GM12878 (cell line): ENCODE data around the gene ASB10. TPM values are rescaled to one million over a fixed set of nuclear protein-coding genes. Genes with fewer than 3 reads are reported as not detected.

Experiments used
- ATAC-seq: fragments of 200-7000 bp; cut with Tn5 transposase; 3 replicates; pipeline ENCODE4 v1.9.1; 2020; ENCODE audit warnings: mild to moderate bottlenecking, moderate library complexity
- BruUV-seq: library from RNA; stranded (reverse); fragments of 400-500 nt; replicated peaks from 2 replicates; lab custom pipeline; 2021; lab: Mats Ljungman, UMichigan
- CTCF ChIA-PET: fragments of 300-600 bp; sonication (Branson Sonifier 250); formaldehyde crosslinking; extraction: SDS; loops from one replicate; lab custom pipeline; 2021; ENCODE audit warnings: inconsistent platforms; lab: Yijun Ruan, JAX
- POLR2A ChIA-PET: fragments of 350-600 bp; formaldehyde crosslinking; extraction: SDS; loops from one replicate; lab custom pipeline; 2021; ENCODE audit warnings: inconsistent platforms; lab: Charles Lee
- RAD21 ChIA-PET: fragments of 300-600 bp; sonication (Branson Sonifier 250); formaldehyde crosslinking; loops from one replicate; lab custom pipeline; 2023; ENCODE audit warnings: antibody characterized with exemption; ENCODE audit not compliant: unreplicated experiment; lab: Charles Lee
- SMC1A ChIA-PET: fragments of 300-600 bp; sonication (Branson Sonifier 250); formaldehyde crosslinking; loops from one replicate; lab custom pipeline; 2023; ENCODE audit not compliant: unreplicated experiment, uncharacterized antibody; lab: Charles Lee
- DNase-seq: peaks from one replicate; pipeline ENCODE4 v3.0.0-alpha.2; 2011; ENCODE audit warnings: low read depth, low spot score
- FAIRE-seq: peaks from 3 replicates; lab custom pipeline; 2011; peaks lifted over from hg19 to GRCh38; lab: Jason Lieb, UNC
- H2AFZ ChIP-seq: 2 replicates; pipeline ENCODE4 v1.6.0; 2011; ENCODE audit warnings: low read depth, low read length, control low read depth; ENCODE audit not compliant: control insufficient read depth
- H3K27ac ChIP-seq: 2 replicates; pipeline ENCODE4 v1.5.1; 2011; ENCODE audit warnings: control low read depth; ENCODE audit not compliant: control insufficient read depth, insufficient read depth
- H3K27me3 ChIP-seq, 2 experiments: replicated peaks in 1 of 2; 2 replicates each; pipeline versions ENCODE4 v1.6.0 to v1.6.1; 2011; ENCODE audit warnings: low read length in 1 of 2; ENCODE audit not compliant: control insufficient read depth in 2 of 2, insufficient read depth in 2 of 2
- H3K36me3 ChIP-seq, 2 experiments: 2 replicates each; pipeline ENCODE4 v1.5.1; 2011; ENCODE audit warnings: low read length in 1 of 2; ENCODE audit not compliant: control insufficient read depth in 2 of 2, insufficient read depth in 2 of 2
- H3K4me1 ChIP-seq: 2 replicates; pipeline ENCODE4 v1.6.1; 2011; ENCODE audit warnings: mild to moderate bottlenecking, low read length, moderate library complexity, mixed read lengths; ENCODE audit not compliant: control insufficient read depth, insufficient read depth
- H3K4me2 ChIP-seq: 2 replicates; pipeline ENCODE4 v1.6.0; 2011; ENCODE audit warnings: control low read depth; ENCODE audit not compliant: control insufficient read depth, insufficient read depth
- H3K4me3 ChIP-seq: fragments of 200-600 bp; sonication (generic); 2 replicates; pipeline ENCODE4 v1.5.1; 2016
- H3K79me2 ChIP-seq: 2 replicates; pipeline ENCODE4 v1.6.0; 2011; ENCODE audit warnings: low read length; ENCODE audit not compliant: control insufficient read depth, insufficient read depth
- H3K9ac ChIP-seq: 2 replicates; pipeline ENCODE4 v1.8.0; 2011; ENCODE audit warnings: low read length, control low read depth, mixed read lengths; ENCODE audit not compliant: control insufficient read depth, insufficient read depth
- H3K9me3 ChIP-seq: replicated peaks from 3 replicates; pipeline ENCODE4 v1.5.1; 2011; ENCODE audit warnings: mild to moderate bottlenecking, low read length; ENCODE audit not compliant: control insufficient read depth, insufficient read depth
- H4K20me1 ChIP-seq: 2 replicates; pipeline ENCODE4 v1.6.0; 2011; ENCODE audit not compliant: control insufficient read depth, insufficient read depth
- BCLAF1 ChIP-seq: fragments of 450-650 bp; IDR thresholded peaks from 2 replicates; pipeline ENCODE4 v1.6.1; 2017; ENCODE audit warnings: antibody characterized with exemption, mild to moderate bottlenecking, moderate library complexity
- CBFB ChIP-seq: IDR thresholded peaks from 2 replicates; pipeline ENCODE4 v1.6.1; 2016; ENCODE audit warnings: antibody characterized with exemption, low read depth
- EED ChIP-seq: sonication (generic); IDR thresholded peaks from 2 replicates; pipeline ENCODE4 v1.6.1; 2016; ENCODE audit warnings: antibody characterized with exemption, low read depth
- ESRRA ChIP-seq: IDR thresholded peaks from 2 replicates; pipeline ENCODE4 v1.6.1; 2012; ENCODE audit warnings: mild to moderate bottlenecking, low read length, improper control_type of control experiment
- KAT2A ChIP-seq: conservative IDR thresholded peaks from 2 replicates; pipeline ENCODE4 v1.6.1; 2011; ENCODE audit warnings: low read depth, low read length; ENCODE audit not compliant: control insufficient read depth
- MLLT1 ChIP-seq: fragments of 450-650 bp; IDR thresholded peaks from 2 replicates; pipeline ENCODE4 v1.6.1; 2016; ENCODE audit warnings: mild to moderate bottlenecking
- NR2C2 ChIP-seq: IDR thresholded peaks from 2 replicates; pipeline ENCODE4 v1.6.1; 2011; ENCODE audit warnings: borderline replicate concordance, low read depth; ENCODE audit not compliant: control insufficient read depth, insufficient read length
- POLR2A ChIP-seq: IDR thresholded peaks from 2 replicates; pipeline ENCODE4 v1.6.1; 2011; ENCODE audit warnings: low read depth, mild to moderate bottlenecking, low read length
- PRDM15 ChIP-seq: fragments of 450-650 bp; formaldehyde crosslinking; IDR thresholded peaks from 2 replicates; pipeline ENCODE4 v1.4.0; 2020; ENCODE audit warnings: mild to moderate bottlenecking, moderate library complexity
- RELA ChIP-seq: fragments of 450-650 bp; IDR thresholded peaks from 2 replicates; pipeline ENCODE4 v1.8.0; 2014; ENCODE audit warnings: borderline replicate concordance; ENCODE audit not compliant: partially characterized antibody
- SREBF1 ChIP-seq: IDR thresholded peaks from 2 replicates; pipeline ENCODE4 v1.6.1; 2012; ENCODE audit warnings: mild to moderate bottlenecking, low read length
- ZBTB11 ChIP-seq: fragments of 450-650 bp; formaldehyde crosslinking; IDR thresholded peaks from 2 replicates; pipeline ENCODE4 v1.5.0; 2022; ENCODE audit warnings: mild to moderate bottlenecking, missing genetic modification characterization
- ZNF274 ChIP-seq: IDR thresholded peaks from one replicate; pipeline ENCODE4 v1.8.0; 2011; ENCODE audit not compliant: insufficient read length, insufficient read depth
- WGBS: methylation state at CpG from one replicate; pipeline ENCODE4 v1.1.6; 2016; ENCODE audit warnings: low lambda C conversion rate; ENCODE audit not compliant: insufficient replicate concordance, insufficient coverage; ENCODE audit errors: missing lambda C conversion rate; 5-methylcytosine and 5-hydroxymethylcytosine counted together
- in situ Hi-C: fragments of 300-500 bp; cut with MboI; formaldehyde crosslinking; loops from 9 replicates; pipeline ENCODE4 v1.14.3; 2018; ENCODE audit warnings: mixed read lengths
- intact Hi-C: fragments of 100-400 bp; cut with micrococcal nuclease; formaldehyde crosslinking; loops from one replicate; pipeline ENCODE4 v1.14.2; 2022; ENCODE audit not compliant: unreplicated experiment
- polyA plus RNA-seq, 11 experiments: library from polyadenylated mRNA; depleted of rRNA in 4 of 11; unstranded in 6 of 11; stranded (reverse) in 5 of 11; fragments of >200 nt; fragmentation: Nextera tagmentation in 4 of 11; fragmentation: Illumina TruSeq in 1 of 11; extraction: Ambion mirVana in 4 of 11; extraction: Trizol in 1 of 11; gene quantifications; 1 replicate in 1 of 11; 2 replicates in 10 of 11; pipeline versions ENCODE4 v1.2.1 to v1.2.3, GENCODE V29; 2011 to 2016; ENCODE audit warnings: inconsistent platforms in 2 of 11, missing spikeins in 2 of 11, low read depth in 1 of 11
- total RNA-seq, 4 experiments: library from RNA; depleted of rRNA in 3 of 4; stranded (reverse); fragments of >200 nt in 3 of 4; fragmentation: Illumina TruSeq in 1 of 4; extraction: Trizol in 1 of 4; gene quantifications; 2 replicates each; pipeline versions ENCODE4 v1.2.1 to v1.2.3, GENCODE V29; 2013 to 2021

ASB10 gene
- total and polyA plus RNA-seq, 10 of the 15 experiments (the other 5 are each of a cell fraction or from before 2014, with no cell fraction given), result not detected

- DNase-seq (no peak), FAIRE-seq (no peak), ATAC-seq (no peak)
- Histone ChIP-seq H3K27me3 (no peaks in the 10 kb centered on the region), H3K36me3 (peaks cover 16 to 32% of the 10 kb centered on the region in 2 experiments), H3K79me2 (peaks cover 15% of the 10 kb centered on the region), H3K4me2 (no peak overlapping the region), H3K9me3 (no peaks in the 10 kb centered on the region), H3K4me3 (no peak overlapping the region), H2AFZ (no peak overlapping the region), H3K9ac (no peak overlapping the region), H4K20me1 (no peaks in the 10 kb centered on the region), H3K4me1 (no peaks in the 10 kb centered on the region), H3K27ac (no peak overlapping the region)
- intact Hi-C loops (no loop called here), in situ Hi-C loops (no loop called here)
- BruUV-seq, result no TSS peak
- 98% methylated on average over 14 of the region's 14 CpGs for WGBS
- RAD21 ChIA-PET, result no interaction called here
- POLR2A ChIA-PET, result no interaction called here
- CTCF ChIA-PET, result interaction anchor here (0.8 kb wide), 1 partner anchor 21 kb away, joined by 3 read pairs; no protein-coding TSS in a partner anchor
- TF ChIP-seq PRDM15 (CRISPR knock-in tag), result no peak
- no peak for TF ChIP-seq ESRRA
- TF ChIP-seq ZNF274, result no peak
- TF ChIP-seq POLR2A, result no peak
- TF ChIP-seq MLLT1, result no peak
- TF ChIP-seq RELA, result no peak
- no peak for TF ChIP-seq KAT2A
- no peak for TF ChIP-seq SREBF1
- no peak for TF ChIP-seq ZBTB11
- no peak for TF ChIP-seq BCLAF1
- TF ChIP-seq NR2C2, result no peak
- no peak for TF ChIP-seq CBFB
- TF ChIP-seq EED, result no peak
- SMC1A ChIA-PET, result no interaction called here
These were observed 36.7 kb upstream of the ASB10 start for GRCh38 chr7:151223728-151224127.
